Osteoblast (primary cell): Measurements from ENCODE around the gene IGFL1. TPM values are rescaled to one million over a fixed set of nuclear protein-coding genes. Genes with fewer than 3 reads are reported as not detected.
"Not testable (repeated sequence)": the region's sequence is repeated elsewhere in the genome, so short reads cannot be mapped to it uniquely, and the experiment has no call there.

ENCODE experiments used
- DNase-seq: peaks from one replicate; pipeline ENCODE4 v3.0.0; 2011; ENCODE audit warnings: low spot score, mixed read lengths; ENCODE audit not compliant: insufficient read length; ENCODE audit errors: missing footprints
- H2AFZ ChIP-seq: 2 replicates; pipeline ENCODE4 v1.6.0; 2011; ENCODE audit warnings: mild to moderate bottlenecking, low read length
- H3K27ac ChIP-seq: 2 replicates; pipeline ENCODE4 v1.5.1; 2011; ENCODE audit warnings: mild to moderate bottlenecking, low read depth, low read length, moderate library complexity
- H3K27me3 ChIP-seq: 2 replicates; pipeline ENCODE4 v1.6.0; 2012; ENCODE audit warnings: mild to moderate bottlenecking, control low read depth, inconsistent platforms, low read length, moderate library complexity; ENCODE audit not compliant: insufficient read depth
- H3K36me3 ChIP-seq: 2 replicates; pipeline ENCODE4 v1.5.1; 2011; ENCODE audit warnings: mild to moderate bottlenecking, low read length, control low read depth, moderate library complexity; ENCODE audit not compliant: insufficient read depth
- H3K4me1 ChIP-seq: 2 replicates; pipeline ENCODE4 v1.5.1; 2011; ENCODE audit warnings: mild to moderate bottlenecking, low read length, control low read depth, moderate library complexity; ENCODE audit not compliant: insufficient read depth
- H3K4me2 ChIP-seq: 2 replicates; pipeline ENCODE4 v1.6.0; 2011; ENCODE audit warnings: mild to moderate bottlenecking, low read length; ENCODE audit not compliant: insufficient read depth
- H3K4me3 ChIP-seq: fragments of 200-600 bp; sonication (generic); 3 replicates; pipeline ENCODE4 v1.5.1; 2012; ENCODE audit warnings: mild to moderate bottlenecking, low read length, inconsistent platforms; ENCODE audit not compliant: insufficient read depth
- H3K79me2 ChIP-seq: 2 replicates; pipeline ENCODE4 v1.6.0; 2012; ENCODE audit warnings: mild to moderate bottlenecking, low read length, control low read depth, inconsistent platforms; ENCODE audit not compliant: insufficient read depth
- H3K9me3 ChIP-seq: 2 replicates; pipeline ENCODE4 v1.5.1; 2011; ENCODE audit warnings: low read depth, low read length, control low read depth
- H4K20me1 ChIP-seq: 2 replicates; pipeline ENCODE4 v1.6.0; 2012; ENCODE audit warnings: mild to moderate bottlenecking, low read length, control low read depth; ENCODE audit not compliant: insufficient read depth
- total RNA-seq: library from RNA; depleted of rRNA; stranded (reverse); fragments of >200 nt; gene quantifications from 2 replicates; pipeline ENCODE4 v1.2.3, GENCODE V29; 2012
- TF ChIP-seq, protein P1 (sequence below): IDR thresholded peaks from 2 replicates; pipeline ENCODE4 v1.5.1; 2011; ENCODE audit warnings: mild to moderate bottlenecking, low read depth, low read length, moderate library complexity; ENCODE audit errors: extremely low read depth

IGFL1 gene
- total RNA-seq, 1 donor, result not detected

DNA sequence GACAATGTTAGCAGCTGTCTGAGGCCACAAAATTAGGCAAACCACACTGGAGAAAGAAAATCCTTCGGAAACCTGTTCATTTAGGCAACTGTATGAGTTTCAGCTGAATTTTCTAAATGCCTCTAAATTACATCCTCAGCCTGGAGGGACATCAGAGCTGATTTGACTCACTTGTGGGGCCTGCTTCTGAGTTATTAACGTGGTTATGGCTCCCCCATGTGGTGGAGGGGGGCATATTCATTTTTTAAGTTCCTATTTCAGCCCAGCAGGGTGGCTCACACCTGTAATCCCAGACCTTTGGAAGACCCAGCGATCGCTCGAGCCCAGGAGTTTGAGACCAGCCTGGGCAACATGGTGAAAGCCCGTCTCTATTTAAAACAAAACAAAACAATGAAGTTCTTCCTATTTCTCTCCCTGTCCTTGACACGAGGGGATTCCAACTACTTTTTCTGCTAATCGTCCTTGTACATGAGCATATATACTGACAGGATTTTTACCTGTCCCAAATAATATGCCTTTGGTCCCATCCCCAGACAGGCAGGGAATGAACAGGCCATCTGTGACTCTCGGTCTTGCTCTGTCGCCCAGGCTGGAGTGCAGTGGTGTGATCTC is 35.8 kb downstream of the IGFL1 start:
- no peak overlapping the region for H2AFZ ChIP-seq
- peaks cover 73% of the 10 kb centered on the region for H3K27me3 ChIP-seq
- peaks cover 5% of the 10 kb centered on the region for H3K4me1 ChIP-seq
- H3K4me3 ChIP-seq, result no peak overlapping the region
- no peaks in the 10 kb centered on the region for H3K36me3 ChIP-seq
- no peaks in the 10 kb centered on the region for H4K20me1 ChIP-seq
- no peak overlapping the region for H3K27ac ChIP-seq
- H3K9me3 ChIP-seq, result no peaks in the 10 kb centered on the region
- TF ChIP-seq, protein P1, sequence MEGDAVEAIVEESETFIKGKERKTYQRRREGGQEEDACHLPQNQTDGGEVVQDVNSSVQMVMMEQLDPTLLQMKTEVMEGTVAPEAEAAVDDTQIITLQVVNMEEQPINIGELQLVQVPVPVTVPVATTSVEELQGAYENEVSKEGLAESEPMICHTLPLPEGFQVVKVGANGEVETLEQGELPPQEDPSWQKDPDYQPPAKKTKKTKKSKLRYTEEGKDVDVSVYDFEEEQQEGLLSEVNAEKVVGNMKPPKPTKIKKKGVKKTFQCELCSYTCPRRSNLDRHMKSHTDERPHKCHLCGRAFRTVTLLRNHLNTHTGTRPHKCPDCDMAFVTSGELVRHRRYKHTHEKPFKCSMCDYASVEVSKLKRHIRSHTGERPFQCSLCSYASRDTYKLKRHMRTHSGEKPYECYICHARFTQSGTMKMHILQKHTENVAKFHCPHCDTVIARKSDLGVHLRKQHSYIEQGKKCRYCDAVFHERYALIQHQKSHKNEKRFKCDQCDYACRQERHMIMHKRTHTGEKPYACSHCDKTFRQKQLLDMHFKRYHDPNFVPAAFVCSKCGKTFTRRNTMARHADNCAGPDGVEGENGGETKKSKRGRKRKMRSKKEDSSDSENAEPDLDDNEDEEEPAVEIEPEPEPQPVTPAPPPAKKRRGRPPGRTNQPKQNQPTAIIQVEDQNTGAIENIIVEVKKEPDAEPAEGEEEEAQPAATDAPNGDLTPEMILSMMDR, result peak; percentile 87
- H3K4me2 ChIP-seq, result no peak overlapping the region
- DNase-seq, result peak; percentile 85
- H3K79me2 ChIP-seq, result no peaks in the 10 kb centered on the region

DNA sequence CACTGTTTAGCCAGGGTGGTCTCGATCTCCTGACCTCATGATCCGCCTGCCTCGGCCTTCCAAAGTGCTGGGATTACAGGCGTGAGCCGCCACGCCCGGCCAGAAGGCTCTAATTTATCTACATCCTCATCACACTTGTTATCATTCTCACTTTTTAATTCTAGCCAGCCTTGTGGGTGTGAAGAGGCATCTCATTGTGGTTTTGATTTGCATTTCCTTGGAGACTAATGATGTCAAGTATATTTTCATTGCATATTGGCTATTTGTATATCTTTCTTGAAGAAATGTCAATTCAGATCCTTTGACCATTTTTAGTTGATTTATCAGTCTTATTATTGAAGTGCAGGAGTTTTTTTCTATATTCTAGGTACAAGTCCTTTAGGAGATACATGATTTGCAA is 39.6 kb downstream of the IGFL1 start:
- no peaks in the 10 kb centered on the region for H3K9me3 ChIP-seq
- TF ChIP-seq, protein P1, result no peak
- DNase-seq, result no peak
- H3K27me3 ChIP-seq, result peaks cover 54% of the 10 kb centered on the region
- peaks cover 12% of the 10 kb centered on the region for H3K4me1 ChIP-seq
- H4K20me1 ChIP-seq, result no peaks in the 10 kb centered on the region
- H3K4me3 ChIP-seq, result no peak overlapping the region
- no peak overlapping the region for H3K27ac ChIP-seq
- H3K79me2 ChIP-seq, result no peaks in the 10 kb centered on the region
- no peak overlapping the region for H3K4me2 ChIP-seq
- H3K36me3 ChIP-seq, result no peaks in the 10 kb centered on the region
- H2AFZ ChIP-seq, result no peak overlapping the region

DNA sequence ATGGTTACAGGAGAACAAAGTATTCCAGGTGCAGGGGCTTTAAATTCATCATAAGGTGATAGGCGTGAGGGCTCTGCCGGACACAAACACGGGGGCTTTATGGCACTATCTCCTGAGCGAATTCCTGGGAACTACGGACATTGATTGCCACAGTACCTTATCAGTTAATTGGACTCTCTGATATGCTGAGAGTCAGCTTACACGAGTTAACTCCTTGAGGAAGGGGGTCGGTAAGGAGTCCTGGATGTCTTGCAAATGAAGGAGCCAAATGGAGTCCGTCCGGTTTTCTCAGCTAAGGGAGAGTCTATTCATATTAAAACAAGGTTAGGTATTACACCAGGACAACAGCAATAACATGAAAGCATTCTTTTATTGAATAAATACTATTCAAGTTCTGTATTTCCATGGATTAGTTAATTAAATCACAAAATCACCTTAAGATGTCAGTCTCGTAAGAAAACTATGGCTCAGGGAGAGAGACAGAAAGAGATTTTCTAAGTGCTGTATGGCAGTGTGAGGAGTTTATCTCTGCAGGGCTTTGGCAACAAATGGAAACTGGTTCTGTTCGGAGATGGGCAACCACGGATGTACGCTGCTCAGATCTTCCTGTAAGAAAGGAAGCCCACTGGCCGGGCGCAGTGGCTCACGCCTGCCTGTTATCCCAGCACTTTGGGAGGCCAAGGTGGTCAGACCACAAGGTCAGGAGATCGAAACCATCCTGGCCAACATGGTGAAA is 41.1 kb downstream of the IGFL1 start:
- no peak for DNase-seq
- Histone ChIP-seq H3K27me3 (peaks cover 45% of the 10 kb centered on the region), H2AFZ (no peak overlapping the region), H4K20me1 (no peaks in the 10 kb centered on the region), H3K79me2 (no peaks in the 10 kb centered on the region), H3K36me3 (no peaks in the 10 kb centered on the region), H3K4me1 (peaks cover 12% of the 10 kb centered on the region), H3K4me2 (no peak overlapping the region), H3K9me3 (no peaks in the 10 kb centered on the region), H3K27ac (no peak overlapping the region), H3K4me3 (no peak overlapping the region)
- TF ChIP-seq, protein P1, result no peak

DNA sequence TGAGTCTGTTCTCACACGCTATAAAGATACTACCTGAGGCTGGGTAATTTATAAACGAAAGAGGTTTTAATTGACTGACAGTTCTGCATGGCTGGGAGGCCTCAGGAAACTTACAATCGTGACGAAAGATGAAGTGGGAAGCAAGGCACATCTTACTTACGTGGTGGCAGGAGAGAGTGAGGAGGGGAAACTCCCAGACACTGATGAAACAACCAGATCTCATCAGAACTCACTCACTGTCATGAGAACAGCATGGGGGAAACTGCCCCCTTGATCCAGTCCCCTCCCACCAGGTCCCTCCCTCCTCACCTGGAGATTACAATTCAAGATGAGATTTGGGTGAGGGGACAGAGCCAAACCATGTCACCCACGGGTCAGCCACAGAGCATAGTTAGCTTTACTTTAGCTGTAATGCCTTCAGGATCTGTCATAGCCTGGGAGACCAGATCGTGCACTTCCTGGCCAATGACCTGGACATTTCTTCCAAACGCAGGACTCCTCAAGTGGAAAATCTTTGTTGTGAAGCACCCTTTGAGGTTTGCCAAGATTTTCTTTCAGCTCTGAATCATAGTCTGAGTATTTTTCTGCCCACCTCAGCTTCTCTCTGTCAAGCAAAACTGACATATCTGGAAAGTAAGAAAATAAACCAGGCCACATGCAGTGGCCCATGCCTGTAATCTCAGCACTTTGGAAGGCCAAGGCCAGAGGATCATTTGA is 42.1 kb downstream of the IGFL1 start:
- Histone ChIP-seq H3K4me3 (no peak overlapping the region), H3K79me2 (no peaks in the 10 kb centered on the region), H4K20me1 (no peaks in the 10 kb centered on the region), H3K27me3 (peaks cover 36% of the 10 kb centered on the region), H3K4me2 (peak overlapping the region; percentile 41), H3K9me3 (no peaks in the 10 kb centered on the region), H3K27ac (peak overlapping the region; percentile 50), H2AFZ (no peak overlapping the region), H3K36me3 (no peaks in the 10 kb centered on the region), H3K4me1 (peaks cover 12% of the 10 kb centered on the region)
- DNase-seq, result peak; percentile 83
- TF ChIP-seq, protein P1, result no peak

DNA sequence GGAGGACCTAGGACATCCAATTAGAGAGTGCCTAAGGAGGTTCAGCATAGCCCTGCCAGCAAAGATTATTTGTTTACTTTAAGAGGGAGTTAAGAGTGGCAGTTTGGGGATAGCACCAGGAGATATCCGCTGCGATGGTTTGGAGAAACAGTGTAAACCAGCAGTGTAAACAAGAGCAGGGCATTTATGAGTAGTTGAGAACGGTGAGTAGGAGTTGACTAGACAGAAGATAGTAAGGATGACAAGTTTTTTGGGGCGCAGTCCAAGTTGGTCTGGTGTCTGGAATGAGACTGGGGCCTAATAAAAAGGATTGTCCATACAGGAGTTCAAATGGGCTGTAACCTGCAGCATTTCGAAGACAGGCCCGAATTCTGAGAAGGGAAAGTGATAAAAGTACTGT is 44.4 kb downstream of the IGFL1 start:
- H3K27ac ChIP-seq, H3K79me2 ChIP-seq, H3K36me3 ChIP-seq, H3K9me3 ChIP-seq, H3K4me3 ChIP-seq, H2AFZ ChIP-seq, DNase-seq, H3K4me2 ChIP-seq, H4K20me1 ChIP-seq: not testable (repeated sequence)
- H3K27me3 ChIP-seq, result peaks cover 30% of the 10 kb centered on the region
- peaks cover 12% of the 10 kb centered on the region for H3K4me1 ChIP-seq
